Epithelial cell of proximal tubule (primary cell): Measurements from ENCODE around the gene ST7. TPM values are rescaled to one million over a fixed set of nuclear protein-coding genes. Genes with fewer than 3 reads are reported as not detected.

Experiments used
- DNase-seq: peaks from one replicate; pipeline ENCODE4 v3.0.0-alpha.2; 2011; ENCODE audit warnings: low read depth
- H3K4me3 ChIP-seq: 2 replicates; pipeline ENCODE4 v1.5.1; 2011; ENCODE audit warnings: low read depth, mild to moderate bottlenecking, low read length
- total RNA-seq: library from RNA; depleted of rRNA; stranded (reverse); fragments of >200 nt; gene quantifications from 2 replicates; pipeline ENCODE4 v1.2.3, GENCODE V29; 2015
- TF ChIP-seq, protein P1 (sequence below): conservative IDR thresholded peaks from 2 replicates; pipeline ENCODE4 v1.5.1; 2012; ENCODE audit warnings: low read depth, mild to moderate bottlenecking, low read length

The ST7 gene
- total RNA-seq, 1 donor from 2014 or later = 19.4 TPM

DNA sequence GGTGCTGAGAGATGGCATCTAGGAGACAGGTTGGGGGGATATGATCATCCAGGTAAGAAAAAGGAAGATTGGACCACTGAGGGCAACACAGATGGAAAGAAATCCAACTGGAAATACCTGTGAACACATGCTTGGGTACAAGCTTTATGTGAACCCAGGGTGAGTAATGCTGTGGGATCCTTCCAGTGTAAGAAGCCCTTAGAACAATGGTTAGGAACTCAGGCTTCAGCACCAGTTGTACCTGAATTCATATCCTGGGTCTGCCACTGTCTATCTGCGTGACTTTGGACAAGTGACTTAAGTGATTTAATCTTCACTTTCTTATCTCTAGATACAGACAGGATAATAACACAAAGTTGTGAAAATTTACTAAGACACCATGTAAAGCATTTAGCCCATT is 131.0 kb downstream of the ST7 start:
- no peak overlapping the region for H3K4me3 ChIP-seq
- no peak for DNase-seq
- TF ChIP-seq, protein P1, sequence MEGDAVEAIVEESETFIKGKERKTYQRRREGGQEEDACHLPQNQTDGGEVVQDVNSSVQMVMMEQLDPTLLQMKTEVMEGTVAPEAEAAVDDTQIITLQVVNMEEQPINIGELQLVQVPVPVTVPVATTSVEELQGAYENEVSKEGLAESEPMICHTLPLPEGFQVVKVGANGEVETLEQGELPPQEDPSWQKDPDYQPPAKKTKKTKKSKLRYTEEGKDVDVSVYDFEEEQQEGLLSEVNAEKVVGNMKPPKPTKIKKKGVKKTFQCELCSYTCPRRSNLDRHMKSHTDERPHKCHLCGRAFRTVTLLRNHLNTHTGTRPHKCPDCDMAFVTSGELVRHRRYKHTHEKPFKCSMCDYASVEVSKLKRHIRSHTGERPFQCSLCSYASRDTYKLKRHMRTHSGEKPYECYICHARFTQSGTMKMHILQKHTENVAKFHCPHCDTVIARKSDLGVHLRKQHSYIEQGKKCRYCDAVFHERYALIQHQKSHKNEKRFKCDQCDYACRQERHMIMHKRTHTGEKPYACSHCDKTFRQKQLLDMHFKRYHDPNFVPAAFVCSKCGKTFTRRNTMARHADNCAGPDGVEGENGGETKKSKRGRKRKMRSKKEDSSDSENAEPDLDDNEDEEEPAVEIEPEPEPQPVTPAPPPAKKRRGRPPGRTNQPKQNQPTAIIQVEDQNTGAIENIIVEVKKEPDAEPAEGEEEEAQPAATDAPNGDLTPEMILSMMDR = no peak

DNA sequence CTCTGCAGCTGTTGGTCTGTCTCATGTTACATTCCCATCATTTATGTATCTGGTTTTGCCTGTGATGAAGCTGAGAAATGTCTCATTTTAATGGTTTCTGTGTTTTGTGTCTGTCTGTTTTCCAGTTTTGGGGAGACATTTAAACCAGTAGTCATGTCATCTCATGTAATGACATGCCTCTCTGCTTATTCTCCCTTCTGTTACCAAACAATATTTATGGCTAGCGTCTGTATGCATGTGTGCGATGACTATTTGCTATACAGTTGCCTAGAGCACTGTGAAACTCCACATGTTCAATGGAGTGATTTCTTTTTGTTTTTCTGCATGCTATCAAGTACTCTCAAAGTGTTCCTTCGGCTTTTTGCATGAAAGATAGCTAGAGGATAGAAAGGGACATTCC is 132.0 kb downstream of the ST7 start:
- no peak for DNase-seq
- H3K4me3 ChIP-seq = no peak overlapping the region
- TF ChIP-seq, protein P1 = no peak

DNA sequence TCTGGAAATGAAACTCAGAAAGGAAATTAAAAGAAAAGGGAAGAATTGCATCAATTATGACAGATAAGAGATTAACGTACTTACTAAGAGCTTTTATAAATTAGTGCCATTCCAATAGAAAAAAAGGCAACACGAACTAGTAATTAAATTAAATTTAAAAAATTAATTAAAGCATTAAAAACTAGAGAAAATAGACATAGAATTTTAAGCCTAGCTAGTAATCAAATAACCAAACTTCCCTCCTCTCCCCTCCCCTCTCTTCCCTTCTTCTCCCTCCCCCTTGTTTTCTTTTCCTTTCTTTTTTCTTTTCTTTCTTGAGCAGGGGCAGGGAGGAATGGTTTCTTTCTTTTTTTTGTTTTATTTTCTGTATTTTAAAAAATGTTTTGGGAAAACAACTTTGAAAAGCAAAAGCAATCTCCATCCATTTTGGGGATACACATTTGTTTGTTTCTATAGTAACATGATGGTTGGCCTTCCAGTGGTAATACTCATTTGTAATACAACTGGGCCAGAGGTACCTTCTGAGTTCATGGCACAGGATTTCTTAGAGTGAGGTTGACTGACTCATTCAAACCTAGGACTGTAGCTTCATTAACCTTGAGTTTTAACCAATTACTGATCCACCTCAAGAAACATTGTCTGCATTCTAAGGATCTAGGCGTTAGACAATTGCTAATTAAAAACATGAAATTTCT is 132.6 kb downstream of the ST7 start:
- H3K4me3 ChIP-seq = no peak overlapping the region
- TF ChIP-seq, protein P1 = no peak
- no peak for DNase-seq

DNA sequence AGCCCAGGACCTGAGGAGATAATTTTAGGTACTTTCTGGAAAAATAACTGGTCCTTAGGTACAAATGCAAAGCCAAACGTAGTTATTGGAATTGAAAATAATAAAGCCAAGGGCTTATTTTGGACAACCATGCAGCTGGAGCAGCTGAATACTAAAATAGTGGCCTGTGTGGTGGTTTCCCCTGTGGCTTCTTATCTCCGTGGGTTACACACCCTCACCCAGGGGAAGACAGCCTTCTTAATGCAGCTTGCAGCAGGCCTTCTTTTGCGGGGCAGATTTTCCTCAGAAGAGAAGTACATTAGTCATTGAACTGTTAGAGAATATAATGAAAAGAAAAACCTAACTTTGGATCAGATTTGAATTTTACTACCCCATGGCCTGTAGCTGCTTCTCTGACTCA is 133.5 kb downstream of the ST7 start:
- no peak for DNase-seq
- TF ChIP-seq, protein P1 = no peak
- no peak overlapping the region for H3K4me3 ChIP-seq

DNA sequence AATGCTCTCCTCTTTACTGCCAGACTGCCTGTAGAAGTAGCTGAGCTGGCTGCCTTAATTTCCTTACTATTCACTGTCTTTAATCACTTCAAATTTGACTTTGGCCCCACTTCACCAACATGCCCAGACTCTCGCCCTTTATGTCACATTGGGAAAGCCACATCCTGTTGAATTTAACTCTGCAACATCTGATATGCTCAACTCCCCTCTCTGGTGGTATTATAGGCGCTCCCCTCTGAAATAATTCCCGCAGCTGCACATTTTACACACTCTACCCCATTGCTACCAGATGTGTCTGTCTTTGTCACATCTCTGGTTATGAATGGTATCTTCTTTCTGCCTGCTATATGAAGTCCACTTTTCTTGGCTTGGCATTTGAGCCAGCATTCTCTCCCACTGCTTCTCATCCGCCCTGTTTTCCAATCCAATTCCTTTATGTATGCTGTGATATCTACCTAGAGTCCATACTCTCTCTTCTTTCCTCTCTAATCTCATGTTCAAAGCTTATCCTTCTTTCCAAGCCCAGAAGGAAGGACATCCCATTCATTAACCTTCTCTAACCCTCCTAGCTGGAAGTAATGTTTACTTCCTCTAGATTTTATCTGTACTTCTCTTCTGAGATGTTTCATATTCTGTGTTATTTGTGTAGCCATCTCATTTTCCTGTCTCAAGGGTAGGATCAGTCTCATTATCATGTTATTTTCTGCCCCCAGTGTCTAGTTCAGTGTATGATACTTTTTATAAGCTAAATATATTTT is 134.5 kb downstream of the ST7 start:
- TF ChIP-seq, protein P1 = no peak
- no peak overlapping the region for H3K4me3 ChIP-seq
- DNase-seq = no peak

DNA sequence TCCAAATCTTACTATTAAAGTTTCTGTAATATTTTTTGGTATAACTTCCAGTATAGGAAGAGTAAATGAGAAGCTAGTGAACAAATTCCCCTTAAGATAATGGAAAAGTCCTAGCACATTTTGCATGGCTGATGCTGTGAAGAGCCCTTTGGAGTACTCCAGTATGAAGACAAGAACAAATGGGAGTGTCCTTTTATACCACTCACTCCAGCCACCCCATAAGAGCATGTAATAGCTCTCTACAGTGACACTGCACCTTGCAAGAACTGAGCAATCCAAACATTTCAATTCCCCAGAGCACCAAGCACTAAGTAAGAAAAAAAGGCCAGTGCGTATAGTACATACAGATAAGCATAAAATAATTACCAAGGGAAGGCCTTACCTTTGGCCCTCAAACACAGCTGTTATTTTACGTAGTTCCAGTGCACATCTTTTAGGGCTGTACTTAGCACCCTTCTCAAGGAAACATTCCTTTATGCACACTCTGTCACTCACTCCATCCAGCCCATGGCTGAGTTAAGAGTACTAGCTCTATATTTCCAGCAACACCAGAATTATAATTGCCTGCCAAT is 135.4 kb downstream of the ST7 start:
- no peak overlapping the region for H3K4me3 ChIP-seq
- TF ChIP-seq, protein P1 = no peak
- no peak for DNase-seq
